Measurements from ENCODE around the gene GALNT12.
A peak's percentile ranks its signal among the peaks of the same experiment; 100 is the strongest.

The GALNT12 gene

GRCh38 chr9:98805506-98806272 lies 1.8 kb upstream of the GALNT12 start:
- H3K79me2 ChIP-seq (ENCODE audit: control insufficient read depth, insufficient read depth, low read length, unreplicated experiment): no peaks in the 10 kb centered on the region
- H3K27me3 ChIP-seq (ENCODE audit: insufficient read depth, low read length): no peaks in the 10 kb centered on the region
- peaks cover 20% of the 10 kb centered on the region for H3K4me1 ChIP-seq (ENCODE audit: control insufficient read depth, insufficient read depth, low read length, unreplicated experiment)
- no peak overlapping the region for H3K4me3 ChIP-seq (ENCODE audit: low read depth, low read length)
- H3K36me3 ChIP-seq (ENCODE audit: insufficient read depth, low read length): no peaks in the 10 kb centered on the region
- H2AFZ ChIP-seq (ENCODE audit: low read length, unreplicated experiment): no peak overlapping the region
- no peak overlapping the region for H3K27ac ChIP-seq (ENCODE audit: low read depth, low read length)

DNA sequence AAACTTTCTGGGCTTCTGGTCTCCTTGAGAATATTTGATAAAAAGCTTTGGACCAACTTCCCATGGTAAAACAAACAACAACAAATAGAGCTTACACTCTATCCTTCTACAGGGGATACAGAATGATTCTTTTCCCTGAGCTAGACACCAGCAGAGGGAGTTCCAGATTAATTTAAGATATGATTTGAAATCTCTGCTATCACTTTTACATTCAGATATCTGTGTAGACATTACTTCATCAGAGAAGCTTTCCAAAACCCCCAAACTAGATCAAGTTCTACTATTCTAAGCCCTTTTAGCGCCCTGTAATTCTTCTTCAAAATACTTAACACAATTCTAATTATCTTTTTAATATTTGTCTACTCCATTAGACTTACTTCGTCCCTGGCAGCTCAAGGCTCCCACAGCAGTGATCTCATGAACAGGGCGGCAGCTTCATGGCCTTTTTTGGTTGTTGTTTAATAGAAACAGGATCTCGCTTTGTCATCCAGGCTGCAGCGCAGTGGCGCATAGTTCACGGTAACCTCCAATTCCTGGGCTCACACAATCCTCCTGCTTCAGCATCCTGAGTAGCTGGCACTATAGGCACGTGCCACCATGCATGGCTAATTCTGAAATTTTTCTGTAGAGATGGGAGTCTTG lies 955 bp upstream of the GALNT12 start:
- no peak overlapping the region for H2AFZ ChIP-seq (ENCODE audit: low read length, unreplicated experiment)
- no peak overlapping the region for H3K27ac ChIP-seq (ENCODE audit: low read depth, low read length)
- H3K27me3 ChIP-seq (ENCODE audit: insufficient read depth, low read length): no peaks in the 10 kb centered on the region
- no peak overlapping the region; the same call in 1 of the 2 replicates for H3K4me3 ChIP-seq (ENCODE audit: low read depth, low read length)
- H3K36me3 ChIP-seq (ENCODE audit: insufficient read depth, low read length): no peaks in the 10 kb centered on the region
- H3K4me1 ChIP-seq (ENCODE audit: control insufficient read depth, insufficient read depth, low read length, unreplicated experiment): peaks cover 28% of the 10 kb centered on the region
- H3K79me2 ChIP-seq (ENCODE audit: control insufficient read depth, insufficient read depth, low read length, unreplicated experiment): no peaks in the 10 kb centered on the region

GRCh38 chr9:98807814-98808195 lies 335 bp downstream of the GALNT12 start:
- Histone ChIP-seq H3K4me3 (ENCODE audit: low read depth, low read length) (peak overlapping the region; percentile 78), H3K27me3 (ENCODE audit: insufficient read depth, low read length) (no peaks in the 10 kb centered on the region), H3K27ac (ENCODE audit: low read depth, low read length) (no peak overlapping the region), H3K36me3 (ENCODE audit: insufficient read depth, low read length) (no peaks in the 10 kb centered on the region), H3K79me2 (ENCODE audit: control insufficient read depth, insufficient read depth, low read length, unreplicated experiment) (no peaks in the 10 kb centered on the region), H3K4me1 (ENCODE audit: control insufficient read depth, insufficient read depth, low read length, unreplicated experiment) (peaks cover 28% of the 10 kb centered on the region), H2AFZ (ENCODE audit: low read length, unreplicated experiment) (peak overlapping the region; percentile 82)

GRCh38 chr9:98808411-98808815 lies 943 bp downstream of the GALNT12 start:
- H3K4me3 ChIP-seq (ENCODE audit: low read depth, low read length): peak overlapping the region; percentile 78
- peaks cover 28% of the 10 kb centered on the region for H3K4me1 ChIP-seq (ENCODE audit: control insufficient read depth, insufficient read depth, low read length, unreplicated experiment)
- no peaks in the 10 kb centered on the region for H3K79me2 ChIP-seq (ENCODE audit: control insufficient read depth, insufficient read depth, low read length, unreplicated experiment)
- no peaks in the 10 kb centered on the region for H3K27me3 ChIP-seq (ENCODE audit: insufficient read depth, low read length)
- H2AFZ ChIP-seq (ENCODE audit: low read length, unreplicated experiment): peak overlapping the region; percentile 82
- H3K36me3 ChIP-seq (ENCODE audit: insufficient read depth, low read length): no peaks in the 10 kb centered on the region
- no peak overlapping the region for H3K27ac ChIP-seq (ENCODE audit: low read depth, low read length)

DNA sequence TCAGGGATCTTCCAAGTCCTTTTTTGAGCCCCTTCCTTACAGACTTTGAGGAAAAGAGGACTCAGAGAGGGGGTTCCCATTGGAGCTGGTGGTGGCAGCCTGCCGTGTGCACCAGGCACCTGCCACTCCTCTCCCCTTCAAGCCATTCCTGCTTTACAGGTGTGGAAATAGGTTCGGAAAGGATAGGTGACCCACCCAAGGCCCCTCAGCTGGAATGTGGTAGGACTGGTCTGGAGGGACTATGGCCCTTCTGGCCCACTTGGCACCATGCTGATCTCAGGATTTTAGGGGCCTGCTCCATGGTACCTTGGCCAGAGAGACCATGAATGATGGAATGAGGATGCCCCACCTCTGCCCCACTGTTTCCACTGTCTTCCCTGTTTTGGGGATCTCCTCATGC lies 1.4 kb downstream of the GALNT12 start:
- no peak overlapping the region for H3K27ac ChIP-seq (ENCODE audit: low read depth, low read length)
- H3K36me3 ChIP-seq (ENCODE audit: insufficient read depth, low read length): no peaks in the 10 kb centered on the region
- H2AFZ ChIP-seq (ENCODE audit: low read length, unreplicated experiment): no peak overlapping the region
- H3K79me2 ChIP-seq (ENCODE audit: control insufficient read depth, insufficient read depth, low read length, unreplicated experiment): no peaks in the 10 kb centered on the region
- H3K4me1 ChIP-seq (ENCODE audit: control insufficient read depth, insufficient read depth, low read length, unreplicated experiment): peaks cover 28% of the 10 kb centered on the region
- no peaks in the 10 kb centered on the region for H3K27me3 ChIP-seq (ENCODE audit: insufficient read depth, low read length)
- H3K4me3 ChIP-seq (ENCODE audit: low read depth, low read length): no peak overlapping the region

GRCh38 chr9:98809311-98810101 lies 2.0 kb downstream of the GALNT12 start:
- H3K36me3 ChIP-seq (ENCODE audit: insufficient read depth, low read length): no peaks in the 10 kb centered on the region
- no peak overlapping the region for H3K4me3 ChIP-seq (ENCODE audit: low read depth, low read length)
- H3K27me3 ChIP-seq (ENCODE audit: insufficient read depth, low read length): no peaks in the 10 kb centered on the region
- peaks cover 28% of the 10 kb centered on the region for H3K4me1 ChIP-seq (ENCODE audit: control insufficient read depth, insufficient read depth, low read length, unreplicated experiment)
- no peak overlapping the region for H2AFZ ChIP-seq (ENCODE audit: low read length, unreplicated experiment)
- no peak overlapping the region for H3K27ac ChIP-seq (ENCODE audit: low read depth, low read length)
- no peaks in the 10 kb centered on the region for H3K79me2 ChIP-seq (ENCODE audit: control insufficient read depth, insufficient read depth, low read length, unreplicated experiment)

DNA sequence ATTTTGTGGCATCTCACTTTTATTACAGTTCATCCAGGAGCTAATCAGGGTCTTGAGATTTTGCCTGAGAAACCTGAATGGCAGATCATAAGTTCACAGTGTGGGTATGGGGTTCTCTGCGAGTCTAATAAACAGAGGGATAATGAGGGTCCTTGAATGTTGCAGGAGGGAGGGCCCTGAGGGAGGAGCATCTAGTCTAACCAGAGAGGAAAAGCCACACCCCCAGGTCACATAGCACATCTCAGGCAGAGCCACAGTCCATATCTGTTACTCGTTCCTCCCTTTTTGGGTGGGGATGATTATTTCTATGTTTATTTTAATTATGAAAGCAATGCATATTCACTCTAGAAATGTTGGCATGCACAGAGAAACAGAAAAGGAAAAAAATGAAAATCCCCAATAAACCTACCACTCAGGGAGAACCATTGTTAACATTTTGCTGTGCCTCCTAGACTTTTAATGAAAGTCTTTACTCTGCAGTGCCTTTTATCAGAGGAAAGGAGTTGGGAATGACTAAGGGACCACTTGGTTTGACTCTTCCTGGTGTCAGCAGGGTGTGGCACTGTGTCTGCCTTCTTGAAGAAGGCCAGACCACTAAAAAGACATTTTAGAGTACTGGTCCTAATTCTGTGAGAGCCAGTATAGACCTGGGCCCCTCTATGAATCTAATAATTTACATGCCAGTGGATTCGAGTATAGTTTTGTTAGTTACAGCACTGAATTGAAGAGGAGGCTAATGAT lies 2.8 kb downstream of the GALNT12 start:
- H3K79me2 ChIP-seq (ENCODE audit: control insufficient read depth, insufficient read depth, low read length, unreplicated experiment): no peaks in the 10 kb centered on the region
- no peak overlapping the region for H2AFZ ChIP-seq (ENCODE audit: low read length, unreplicated experiment)
- no peaks in the 10 kb centered on the region for H3K36me3 ChIP-seq (ENCODE audit: insufficient read depth, low read length)
- peaks cover 28% of the 10 kb centered on the region for H3K4me1 ChIP-seq (ENCODE audit: control insufficient read depth, insufficient read depth, low read length, unreplicated experiment)
- H3K4me3 ChIP-seq (ENCODE audit: low read depth, low read length): 0 out of 2 replicates have a peak overlapping the region, but pooled peaks have one; percentile 15
- H3K27me3 ChIP-seq (ENCODE audit: insufficient read depth, low read length): no peaks in the 10 kb centered on the region
- peak overlapping the region; percentile 56 for H3K27ac ChIP-seq (ENCODE audit: low read depth, low read length)

- peaks cover 28% of the 10 kb centered on the region for H3K4me1 ChIP-seq (ENCODE audit: control insufficient read depth, insufficient read depth, low read length, unreplicated experiment)
- no peaks in the 10 kb centered on the region for H3K27me3 ChIP-seq (ENCODE audit: insufficient read depth, low read length)
- no peaks in the 10 kb centered on the region for H3K36me3 ChIP-seq (ENCODE audit: insufficient read depth, low read length)
- peak overlapping the region; percentile 43; the same call in 1 of the 2 replicates for H3K4me3 ChIP-seq (ENCODE audit: low read depth, low read length)
- H2AFZ ChIP-seq (ENCODE audit: low read length, unreplicated experiment): no peak overlapping the region
- peak overlapping the region; percentile 74 for H3K27ac ChIP-seq (ENCODE audit: low read depth, low read length)
- H3K79me2 ChIP-seq (ENCODE audit: control insufficient read depth, insufficient read depth, low read length, unreplicated experiment): no peaks in the 10 kb centered on the region
Measured at GRCh38 chr9:98811051-98811650, 3.7 kb downstream of the GALNT12 start.

- no peak overlapping the region for H2AFZ ChIP-seq (ENCODE audit: low read length, unreplicated experiment)
- no peak overlapping the region for H3K27ac ChIP-seq (ENCODE audit: low read depth, low read length)
- no peaks in the 10 kb centered on the region for H3K27me3 ChIP-seq (ENCODE audit: insufficient read depth, low read length)
- peaks cover 10% of the 10 kb centered on the region for H3K4me1 ChIP-seq (ENCODE audit: control insufficient read depth, insufficient read depth, low read length, unreplicated experiment)
- no peaks in the 10 kb centered on the region for H3K79me2 ChIP-seq (ENCODE audit: control insufficient read depth, insufficient read depth, low read length, unreplicated experiment)
- H3K4me3 ChIP-seq (ENCODE audit: low read depth, low read length): no peak overlapping the region
- H3K36me3 ChIP-seq (ENCODE audit: insufficient read depth, low read length): no peaks in the 10 kb centered on the region
Measured at GRCh38 chr9:98815391-98815951, 8.0 kb downstream of the GALNT12 start.

DNA sequence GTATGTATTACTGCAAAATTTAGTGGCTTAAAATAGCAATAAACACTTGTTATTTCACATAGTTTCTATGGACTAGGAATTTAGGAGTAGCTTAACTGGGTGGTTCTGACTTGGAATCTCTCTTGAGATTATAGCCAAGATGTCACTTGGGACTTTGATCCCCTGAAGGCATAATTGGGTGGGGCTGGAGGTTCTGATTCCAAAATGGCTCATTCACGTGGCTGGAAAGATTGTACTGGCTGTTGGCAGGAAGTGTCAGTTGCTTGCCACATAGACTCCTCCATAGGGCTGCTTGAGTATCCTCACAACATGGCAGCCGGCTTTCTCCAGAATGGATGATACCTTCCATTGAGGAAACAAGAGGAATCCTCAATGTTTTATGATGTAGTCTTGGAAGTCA lies 11.3 kb downstream of the GALNT12 start:
- Histone ChIP-seq H3K4me3 (ENCODE audit: low read depth, low read length) (no peak overlapping the region), H3K27me3 (ENCODE audit: insufficient read depth, low read length) (no peaks in the 10 kb centered on the region), H3K79me2 (ENCODE audit: control insufficient read depth, insufficient read depth, low read length, unreplicated experiment) (no peaks in the 10 kb centered on the region), H3K27ac (ENCODE audit: low read depth, low read length) (no peak overlapping the region), H3K4me1 (ENCODE audit: control insufficient read depth, insufficient read depth, low read length, unreplicated experiment) (no peaks in the 10 kb centered on the region), H3K36me3 (ENCODE audit: insufficient read depth, low read length) (no peaks in the 10 kb centered on the region), H2AFZ (ENCODE audit: low read length, unreplicated experiment) (no peak overlapping the region)

All from ACC112 (cell line).